ENCODE measurements around the gene GPSM3.
A peak's percentile ranks its signal among the peaks of the same experiment; 100 is the strongest.

Gene GPSM3

GRCh38 chr6:32170294-32170693, 22.1 kb downstream of the GPSM3 start:
- no peak for DNase-seq

- peak; percentile 36 for DNase-seq
These were observed 23.4 kb downstream of the GPSM3 start for GRCh38 chr6:32168807-32169591.

GRCh38 chr6:32168350-32168749, 24.1 kb downstream of the GPSM3 start:
- no peak for DNase-seq

- no peak for DNase-seq
These were observed 24.6 kb downstream of the GPSM3 start for GRCh38 chr6:32167761-32168262.

- no peak for DNase-seq
These were observed 25.2 kb downstream of the GPSM3 start for GRCh38 chr6:32167154-32167760.

GRCh38 chr6:32166411-32167061, 25.9 kb downstream of the GPSM3 start:
- DNase-seq: no peak

- no peak for DNase-seq
These were observed 28.1 kb downstream of the GPSM3 start, which contains the start of gene EGFL8 for GRCh38 chr6:32164295-32164694. Gene EGFL8 (plus strand): TSS chr6:32164595. CDS start chr6:32166166, 1,571 bp downstream.

- DNase-seq: no peak
These were observed 28.7 kb downstream of the GPSM3 start for GRCh38 chr6:32163559-32164258.

- no peak for DNase-seq
These were observed 34.4 kb downstream of the GPSM3 start for GRCh38 chr6:32158052-32158451.

GRCh38 chr6:32156891-32157290, 35.6 kb downstream of the GPSM3 start:
- no peak for DNase-seq

- DNase-seq: peak; percentile 63
These were observed 37.8 kb downstream of the GPSM3 start for GRCh38 chr6:32154514-32155161.

GRCh38 chr6:32153564-32154513, 38.6 kb downstream of the GPSM3 start, which contains the start of gene PPT2:
Gene PPT2 (plus strand): TSS chr6:32154141. CDS start chr6:32154595, 454 bp downstream.
- DNase-seq: peak; percentile 94

GRCh38 chr6:32152769-32153563, 39.5 kb downstream of the GPSM3 start:
- DNase-seq: peak; percentile 34

GRCh38 chr6:32151863-32152768, 40.3 kb downstream of the GPSM3 start, which contains the start of gene PRRT1:
Gene PRRT1 (minus strand): TSS chr6:32151939. CDS start chr6:32151827, 112 bp downstream.
- no peak for DNase-seq

GRCh38 chr6:32151181-32151862, 41.1 kb downstream of the GPSM3 start:
- DNase-seq: no peak

GRCh38 chr6:32149932-32150870, 42.2 kb downstream of the GPSM3 start:
- DNase-seq: no peak

- DNase-seq: no peak
These were observed 43.2 kb downstream of the GPSM3 start for GRCh38 chr6:32149092-32149755.

All from fibroblast of upper back skin (primary cell).